Skeletal muscle tissue (tissue), 4 donors: ENCODE measurements around the gene COL5A2. TPM values are rescaled to one million over a fixed set of nuclear protein-coding genes. Genes with fewer than 3 reads are reported as not detected.
A peak's percentile ranks its signal among the peaks of the same experiment; 100 is the strongest.

Source experiments
- H3K27ac ChIP-seq: one replicate; pipeline ENCODE4 v1.7.0; 2013; ENCODE audit warnings: mild to moderate bottlenecking, low read depth, low read length, inconsistent platforms
- H3K27me3 ChIP-seq, 3 donors: one replicate each; pipeline ENCODE4 v1.7.0; 2013; ENCODE audit warnings: low read length in 3 of 3; ENCODE audit not compliant: control insufficient read depth in 3 of 3, insufficient read depth in 3 of 3
- H3K36me3 ChIP-seq, 3 donors: one replicate each; pipeline ENCODE4 v1.7.0; 2013; ENCODE audit warnings: low read length in 3 of 3; ENCODE audit not compliant: control insufficient read depth in 3 of 3, insufficient read depth in 3 of 3
- H3K4me1 ChIP-seq, 3 donors: one replicate each; pipeline ENCODE4 v1.7.0; 2013; ENCODE audit warnings: low read length in 3 of 3, mild to moderate bottlenecking in 3 of 3; ENCODE audit not compliant: control insufficient read depth in 3 of 3, insufficient read depth in 3 of 3
- H3K4me3 ChIP-seq, 3 donors: one replicate each; pipeline ENCODE4 v1.7.0; 2013; ENCODE audit warnings: low read length in 3 of 3
- H3K9ac ChIP-seq, 3 donors: one replicate each; pipeline ENCODE4 v1.7.0; 2013; ENCODE audit warnings: low read length in 3 of 3, mild to moderate bottlenecking in 3 of 3, moderate library complexity in 2 of 3, low read depth in 1 of 3
- H3K9me3 ChIP-seq, 3 donors: one replicate each; pipeline ENCODE4 v1.7.0; 2013; ENCODE audit warnings: low read length in 3 of 3; ENCODE audit not compliant: control insufficient read depth in 3 of 3
- total RNA-seq: library from RNA; depleted of rRNA; stranded (reverse); fragments of >200 nt; gene quantifications from one replicate; pipeline ENCODE4 v1.2.3, GENCODE V29; 2014
- donor health status: Osteomylitis.

The COL5A2 gene
- total RNA-seq, 1 donor from 2014 or later: 404 TPM

DNA sequence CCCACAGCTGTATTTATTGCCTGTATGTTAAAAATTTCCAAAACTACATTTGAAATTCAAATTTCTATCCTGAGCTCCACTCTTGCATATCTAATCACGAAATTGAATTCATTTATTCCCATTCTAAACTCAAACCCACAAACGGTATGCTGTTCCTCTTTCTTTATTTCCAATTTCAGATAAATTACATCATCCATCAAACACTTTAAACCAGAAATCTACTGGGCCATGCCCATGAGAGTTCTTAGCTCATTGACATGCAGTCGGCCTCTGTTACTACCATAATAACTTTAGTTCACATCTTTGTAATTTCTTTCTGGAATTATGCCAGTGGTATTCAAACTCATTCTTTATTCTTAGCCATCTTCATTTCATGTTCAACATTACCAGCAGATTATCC, 105.1 kb downstream of the COL5A2 start:
- Histone ChIP-seq H3K4me1 (peaks cover 0 to 9% (median 2%) of the 10 kb centered on the region in 3 donors), H3K4me3 (no peak overlapping the region), H3K9ac (no peak overlapping the region), H3K27ac (no peak overlapping the region), H3K36me3 (no peaks in the 10 kb centered on the region), H3K27me3 (no peaks in the 10 kb centered on the region), H3K9me3 (no peaks in the 10 kb centered on the region)

DNA sequence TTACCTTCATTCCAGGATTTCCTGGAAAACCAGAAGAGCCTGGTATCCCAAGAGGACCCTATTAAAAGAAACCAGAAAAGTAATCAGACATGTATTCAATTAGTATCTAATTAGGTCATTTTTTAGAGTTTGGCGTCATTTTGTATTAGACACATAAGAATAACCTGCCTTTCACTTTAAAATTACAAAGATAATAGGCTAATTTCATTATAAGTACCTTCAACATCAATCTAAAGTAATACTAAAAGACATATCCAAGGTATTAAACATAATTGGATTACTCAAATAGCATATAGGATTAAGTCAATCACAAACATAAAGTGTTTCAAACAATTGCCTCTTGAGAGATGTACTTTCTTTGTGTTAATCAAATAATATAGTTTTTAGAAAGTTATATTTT, 107.5 kb downstream of the COL5A2 start:
- Histone ChIP-seq H3K9ac (no peak overlapping the region), H3K9me3 (no peaks in the 10 kb centered on the region), H3K4me3 (no peak overlapping the region), H3K36me3 (peaks cover 0 to 4% (median 0%) of the 10 kb centered on the region in 3 donors), H3K4me1 (peaks cover 0 to 9% (median 2%) of the 10 kb centered on the region in 3 donors), H3K27me3 (no peaks in the 10 kb centered on the region), H3K27ac (no peak overlapping the region)

DNA sequence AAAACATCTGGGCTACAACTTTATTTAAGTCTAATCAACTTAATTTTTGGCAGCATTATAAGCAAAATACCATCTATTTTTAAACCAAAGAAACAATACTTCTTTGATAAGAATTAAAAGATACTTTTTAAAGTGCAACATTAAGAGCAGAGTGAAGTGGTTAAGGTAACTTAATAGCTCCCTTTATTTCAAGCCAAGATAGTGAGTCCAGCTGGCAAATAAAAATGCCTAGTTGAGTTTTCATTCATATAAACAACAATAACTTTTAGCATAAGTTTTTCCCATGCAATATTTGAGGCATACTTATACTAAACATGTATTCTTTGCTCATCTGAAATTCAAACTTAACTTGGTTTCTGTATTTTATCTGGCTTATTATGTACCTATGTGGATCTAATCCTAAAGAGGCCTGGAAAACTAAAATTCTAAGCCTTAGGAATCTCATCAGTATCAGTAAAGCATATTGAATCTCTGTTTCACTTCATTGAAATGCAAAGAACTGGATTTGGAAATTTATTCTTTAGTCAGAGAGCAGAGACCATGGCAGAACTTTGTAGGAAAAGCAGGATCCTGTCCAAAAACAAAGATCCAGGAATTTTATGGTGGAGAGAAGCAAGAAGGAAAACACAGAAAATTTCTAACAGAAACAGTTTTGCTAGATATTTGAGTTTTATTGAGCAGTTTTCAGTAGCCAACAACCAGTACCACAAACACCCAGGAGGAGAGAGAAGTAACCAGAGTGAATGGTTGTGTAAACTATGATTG, 109.5 kb downstream of the COL5A2 start:
- H3K36me3 ChIP-seq: peaks cover 0 to 11% (median 0%) of the 10 kb centered on the region in 3 donors
- no peak overlapping the region for H3K27ac ChIP-seq
- H3K9ac ChIP-seq: no peak overlapping the region
- no peaks in the 10 kb centered on the region for H3K9me3 ChIP-seq
- H3K4me1 ChIP-seq: peaks cover 0 to 2% (median 0%) of the 10 kb centered on the region in 3 donors
- H3K4me3 ChIP-seq: no peak overlapping the region
- no peaks in the 10 kb centered on the region for H3K27me3 ChIP-seq

DNA sequence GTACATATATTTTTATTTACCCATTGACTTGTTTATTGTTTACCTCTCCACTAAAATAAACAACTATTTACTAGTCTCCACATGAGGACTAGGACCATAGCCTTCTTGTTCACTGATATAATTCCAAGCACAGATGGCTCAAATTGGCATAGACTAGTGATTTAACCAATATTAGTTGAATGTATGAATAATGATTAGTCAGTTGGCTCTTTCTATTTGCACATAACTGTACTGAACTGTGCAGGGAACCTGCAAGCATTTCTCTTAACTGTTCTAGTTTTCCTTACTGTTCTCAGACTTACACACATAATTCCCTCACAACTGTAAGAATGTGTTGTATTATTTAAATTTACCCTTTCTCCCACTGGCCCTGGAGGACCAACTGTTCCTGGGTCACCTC, 113.5 kb downstream of the COL5A2 start:
- Histone ChIP-seq H3K4me3 (no peak overlapping the region), H3K4me1 (peaks cover 0 to 2% (median 0%) of the 10 kb centered on the region in 3 donors), H3K9me3 (no peaks in the 10 kb centered on the region), H3K27me3 (no peaks in the 10 kb centered on the region), H3K9ac (peak overlapping the region in 1 of 3 donors; percentile 52), H3K27ac (no peak overlapping the region), H3K36me3 (peaks cover 0 to 18% (median 0%) of the 10 kb centered on the region in 3 donors)

DNA sequence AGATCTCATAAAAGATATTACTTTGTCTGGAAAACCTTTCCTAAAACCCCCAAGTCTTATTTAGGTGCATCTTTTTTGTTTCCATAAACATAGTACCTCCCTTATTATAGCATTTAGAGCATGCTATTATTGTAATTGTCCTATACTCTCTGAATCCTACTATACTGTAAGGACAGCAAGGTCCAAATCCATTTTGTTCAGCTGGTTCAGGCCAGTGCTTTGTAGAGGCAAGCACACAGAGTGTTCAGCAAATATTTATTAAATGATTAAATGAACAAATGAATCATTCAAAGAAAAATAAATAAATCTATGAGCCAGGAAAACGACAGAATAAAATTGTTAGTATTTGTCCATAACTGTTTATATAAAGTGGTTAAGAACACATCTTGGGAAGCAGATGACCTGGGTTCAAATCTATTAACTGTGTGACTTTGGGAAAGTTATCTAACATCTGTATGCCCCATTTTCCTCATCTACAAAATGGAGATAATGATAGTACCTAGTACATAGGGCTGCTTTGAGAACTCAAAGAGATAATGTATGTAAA, 119.4 kb downstream of the COL5A2 start:
- H3K36me3 ChIP-seq: peaks cover 0 to 12% (median 3%) of the 10 kb centered on the region in 3 donors
- no peak overlapping the region for H3K27ac ChIP-seq
- no peaks in the 10 kb centered on the region for H3K9me3 ChIP-seq
- no peak overlapping the region for H3K4me3 ChIP-seq
- no peak overlapping the region for H3K9ac ChIP-seq
- no peaks in the 10 kb centered on the region for H3K27me3 ChIP-seq
- no peaks in the 10 kb centered on the region for H3K4me1 ChIP-seq

DNA sequence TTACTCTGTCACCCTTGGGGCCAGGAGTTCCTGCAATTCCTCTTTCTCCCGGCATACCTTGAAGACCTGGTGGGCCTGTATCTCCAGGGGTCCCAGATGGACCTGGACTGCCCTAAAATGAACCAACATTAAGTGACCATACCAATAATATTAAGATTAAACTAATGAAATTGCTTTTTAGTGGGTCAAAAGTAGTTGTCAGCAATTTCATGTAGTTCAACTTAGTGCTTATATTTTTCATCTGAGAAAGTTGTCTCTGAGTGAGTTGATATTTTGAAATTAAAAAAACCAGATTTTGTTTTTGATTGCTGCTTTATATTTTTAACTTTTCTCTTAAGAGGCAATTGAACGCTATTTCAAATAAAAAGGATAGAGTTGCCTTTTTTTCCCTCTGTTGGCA, 122.2 kb downstream of the COL5A2 start:
- no peaks in the 10 kb centered on the region for H3K27me3 ChIP-seq
- no peaks in the 10 kb centered on the region for H3K9me3 ChIP-seq
- H3K27ac ChIP-seq: no peak overlapping the region
- H3K4me1 ChIP-seq: no peaks in the 10 kb centered on the region
- no peak overlapping the region for H3K4me3 ChIP-seq
- no peak overlapping the region for H3K9ac ChIP-seq
- peaks cover 0 to 12% (median 7%) of the 10 kb centered on the region in 3 donors for H3K36me3 ChIP-seq

DNA sequence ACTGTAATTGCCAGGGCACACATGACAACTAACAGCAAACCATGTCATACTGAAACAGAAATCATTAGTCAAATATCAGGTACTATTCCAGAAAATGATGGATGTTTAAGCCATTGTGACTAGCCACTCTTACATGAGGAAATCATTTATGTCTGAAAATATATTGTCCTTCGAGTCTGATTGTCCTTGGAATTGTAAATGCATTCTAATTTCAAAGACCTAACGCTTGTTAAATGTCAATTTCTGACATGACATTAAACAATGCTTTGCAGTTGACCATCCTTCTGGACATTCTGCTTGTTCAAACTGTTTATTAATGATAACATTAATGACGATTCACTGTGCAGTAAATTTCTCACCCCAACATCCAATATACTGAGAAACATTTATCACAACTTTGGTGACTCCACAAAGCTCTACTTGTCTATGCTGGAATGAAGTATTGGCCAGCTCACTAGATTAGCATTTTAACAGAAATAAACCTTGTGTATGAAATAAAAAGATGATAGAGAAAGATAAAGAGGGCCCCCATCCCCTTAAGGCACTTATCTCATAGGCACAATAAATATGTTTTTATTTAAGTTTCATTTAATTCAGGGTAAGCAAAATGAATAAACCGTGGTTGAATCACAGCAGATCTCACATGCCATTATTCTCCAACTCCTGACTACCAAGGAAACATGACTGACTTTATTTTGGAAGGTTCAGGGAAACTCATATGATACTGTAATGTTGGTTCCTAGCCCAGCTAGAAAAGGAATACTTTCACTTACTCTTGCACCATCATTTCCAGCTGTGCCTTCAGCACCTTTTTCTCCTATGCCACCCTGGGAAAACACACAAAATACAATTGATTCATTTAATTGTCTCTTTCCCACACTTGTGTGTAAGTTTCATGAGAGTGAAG, 123.1 kb downstream of the COL5A2 start:
- H3K9ac ChIP-seq: no peak overlapping the region
- no peak overlapping the region for H3K4me3 ChIP-seq
- H3K4me1 ChIP-seq: no peaks in the 10 kb centered on the region
- H3K27me3 ChIP-seq: no peaks in the 10 kb centered on the region
- peaks cover 0 to 14% (median 7%) of the 10 kb centered on the region in 3 donors for H3K36me3 ChIP-seq
- no peaks in the 10 kb centered on the region for H3K9me3 ChIP-seq
- no peak overlapping the region for H3K27ac ChIP-seq

DNA sequence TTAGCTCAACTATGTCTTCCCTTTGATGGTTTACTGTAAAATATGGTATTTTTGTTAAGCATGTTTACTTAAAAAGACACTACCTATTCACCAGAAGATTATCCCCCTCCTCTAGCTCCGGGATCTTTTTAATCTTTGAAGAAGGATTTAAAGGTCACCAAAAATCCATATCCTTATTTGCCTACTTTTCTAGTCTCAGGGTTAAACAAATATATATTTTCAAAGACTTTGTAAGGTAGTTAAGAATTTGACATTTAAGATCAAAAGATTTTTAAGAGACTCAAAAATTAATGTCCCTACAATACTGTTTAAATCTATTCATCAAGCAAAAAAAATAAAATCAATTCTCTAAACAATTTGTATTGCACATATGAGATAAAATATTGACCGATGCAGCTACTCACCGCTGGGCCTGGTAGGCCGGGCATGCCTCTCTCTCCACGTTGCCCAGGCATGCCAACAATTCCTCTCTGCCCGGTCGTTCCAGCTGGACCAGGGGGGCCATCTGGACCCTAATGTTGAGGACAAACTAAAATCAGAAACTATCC, 129.3 kb downstream of the COL5A2 start:
- Histone ChIP-seq H3K9ac (no peak overlapping the region), H3K9me3 (no peaks in the 10 kb centered on the region), H3K36me3 (peaks cover 2 to 21% (median 5%) of the 10 kb centered on the region in 3 donors), H3K27me3 (no peaks in the 10 kb centered on the region), H3K4me1 (no peaks in the 10 kb centered on the region), H3K27ac (no peak overlapping the region), H3K4me3 (no peak overlapping the region)

DNA sequence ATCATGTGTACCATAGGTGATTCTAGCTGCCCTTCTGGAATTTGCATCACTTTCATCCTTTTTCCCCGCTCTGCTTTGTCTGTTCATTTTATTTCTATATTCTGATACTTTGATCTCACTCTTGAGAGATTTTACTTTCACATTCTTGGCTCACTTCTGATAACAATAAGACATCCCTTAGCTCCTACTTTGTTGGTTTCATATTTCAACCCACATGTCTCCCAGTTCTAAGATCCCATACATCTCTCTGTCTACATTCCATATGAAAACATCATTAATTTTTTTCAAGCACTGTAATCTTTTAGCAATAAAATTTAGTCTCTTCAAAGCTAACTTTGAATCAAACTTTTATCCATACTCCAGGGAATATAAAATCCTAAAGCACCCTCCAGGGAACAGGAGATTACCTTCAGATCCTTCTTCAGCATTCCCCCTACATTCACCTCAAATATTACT, 129.8 kb downstream of the COL5A2 start:
- no peak overlapping the region for H3K27ac ChIP-seq
- H3K9ac ChIP-seq: no peak overlapping the region
- H3K4me3 ChIP-seq: no peak overlapping the region
- no peaks in the 10 kb centered on the region for H3K27me3 ChIP-seq
- no peaks in the 10 kb centered on the region for H3K4me1 ChIP-seq
- H3K9me3 ChIP-seq: no peaks in the 10 kb centered on the region
- H3K36me3 ChIP-seq: peaks cover 2 to 21% (median 5%) of the 10 kb centered on the region in 3 donors
